LNCaP clone FGC (cell line): ENCODE data around the gene CMTM7.

Source experiments
- DNase-seq: peaks from one replicate; pipeline ENCODE4 v3.0.0-alpha.2; 2011; ENCODE audit warnings: low read depth
- H3K4me3 ChIP-seq: 2 replicates; pipeline ENCODE4 v1.5.1; 2011; ENCODE audit warnings: mild to moderate bottlenecking, low read depth, low read length, control low read depth
- CTCF ChIP-seq: IDR thresholded peaks from 2 replicates; pipeline ENCODE4 v1.5.1; 2012; ENCODE audit warnings: mild to moderate bottlenecking; ENCODE audit not compliant: control insufficient read depth, insufficient read depth; ENCODE audit errors: extremely low read depth

Gene CMTM7

DNA sequence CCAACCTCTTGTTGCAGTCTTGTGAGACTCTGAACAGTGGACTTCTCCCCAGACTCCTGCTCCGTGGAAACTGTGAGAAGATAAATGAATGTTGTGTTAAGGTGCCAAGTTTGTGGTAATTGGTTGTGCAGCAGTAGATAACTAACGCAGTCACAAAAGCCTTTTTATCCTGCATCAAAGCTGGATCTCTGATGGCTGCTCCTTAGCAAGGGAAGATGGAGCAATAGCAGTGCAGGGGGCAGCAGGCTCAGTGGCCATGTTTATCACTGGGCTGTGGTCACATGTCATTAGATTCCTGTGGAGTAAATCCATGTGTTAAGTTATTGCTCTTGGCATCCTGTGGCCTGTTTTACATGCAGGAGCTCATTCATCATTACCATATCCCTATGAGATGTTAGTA is 13.5 kb downstream of the CMTM7 start:
- DNase-seq = no peak
- no peak for TF ChIP-seq CTCF
- no peak overlapping the region for H3K4me3 ChIP-seq

GRCh38 chr3:32405711-32406323 is 14.2 kb downstream of the CMTM7 start:
- no peak for TF ChIP-seq CTCF
- no peak overlapping the region for H3K4me3 ChIP-seq
- DNase-seq = peak; percentile 82

- no peak for TF ChIP-seq CTCF
- H3K4me3 ChIP-seq = no peak overlapping the region
- no peak for DNase-seq
These were observed 15.1 kb downstream of the CMTM7 start for GRCh38 chr3:32406486-32407408.

- H3K4me3 ChIP-seq = no peak overlapping the region
These were observed 19.0 kb downstream of the CMTM7 start for GRCh38 chr3:32410367-32411246.

GRCh38 chr3:32411442-32411841 is 19.8 kb downstream of the CMTM7 start:
- TF ChIP-seq CTCF = no peak
- H3K4me3 ChIP-seq = no peak overlapping the region
- DNase-seq = no peak

More at GRCh38 chr3:32410367-32411246, 19.0 kb downstream of the CMTM7 start:
- no peak for TF ChIP-seq CTCF
- no peak for DNase-seq

GRCh38 chr3:32412887-32413286 is 21.2 kb downstream of the CMTM7 start:
- no peak for TF ChIP-seq CTCF
- no peak overlapping the region for H3K4me3 ChIP-seq
- DNase-seq = no peak
